Gastrocnemius medialis (tissue), 4 donors: ENCODE data around the gene LMF2. TPM values are rescaled to one million over a fixed set of nuclear protein-coding genes. Genes with fewer than 3 reads are reported as not detected.

Experiments used
- ATAC-seq, 2 donors: fragments of 150-250 bp; one replicate each; pipeline ENCODE4 v1.9.1; 2016
- DNase-seq, 2 donors: peaks; one replicate each; pipeline ENCODE4 v3.0.0-alpha.2; 2019
- H3K27ac ChIP-seq, 4 donors: fragments of 200-600 bp; sonication (generic); 1 replicate in 1 of 4; 2 replicates in 3 of 4; pipeline ENCODE4 v1.5.1; 2016 to 2018; ENCODE audit warnings: mild to moderate bottlenecking in 2 of 4, moderate library complexity in 1 of 4
- H3K27me3 ChIP-seq, 3 donors: fragments of 200-600 bp; sonication (generic) in 2 of 3; 1 replicate in 1 of 3; 2 replicates in 2 of 3; pipeline versions ENCODE4 v1.5.1 to v1.6.0; 2016 to 2019; ENCODE audit warnings: mild to moderate bottlenecking in 1 of 3, moderate library complexity in 1 of 3
- H3K36me3 ChIP-seq, 2 donors: fragments of 200-600 bp; sonication (generic) in 1 of 2; one replicate each; pipeline ENCODE4 v1.5.1; 2017 to 2018
- H3K4me1 ChIP-seq, 2 donors: fragments of 200-600 bp; sonication (generic) in 1 of 2; one replicate each; pipeline ENCODE4 v1.5.1; 2016 to 2017; ENCODE audit warnings: mild to moderate bottlenecking in 2 of 2
- H3K4me3 ChIP-seq, 4 donors: fragments of 200-600 bp; sonication (generic) in 3 of 4; 1 replicate in 1 of 4; 2 replicates in 3 of 4; pipeline ENCODE4 v1.5.1; 2016 to 2019; ENCODE audit warnings: mild to moderate bottlenecking in 2 of 4
- H3K9me3 ChIP-seq, 3 donors: fragments of 200-600 bp; sonication (generic) in 2 of 3; 1 replicate in 1 of 3; 2 replicates in 2 of 3; pipeline ENCODE4 v1.5.1; 2016 to 2019
- CTCF ChIP-seq, 5 experiments: fragments of 450-650 bp in 3 of 5; fragments of 200-600 bp in 2 of 5; sonication (generic) in 2 of 5; IDR thresholded peaks in 4 of 5; conservative IDR thresholded peaks in 1 of 5; 1 replicate in 4 of 5; 2 replicates in 1 of 5; pipeline ENCODE4 v1.5.1; 2016 to 2019; ENCODE audit warnings: antibody characterized with exemption in 5 of 5, mild to moderate bottlenecking in 3 of 5, moderate library complexity in 3 of 5
- POLR2A ChIP-seq, 2 donors: fragments of 450-650 bp; IDR thresholded peaks; one replicate each; pipeline ENCODE4 v1.6.1; 2017; ENCODE audit warnings: antibody characterized with exemption in 2 of 2, mild to moderate bottlenecking in 2 of 2, moderate library complexity in 2 of 2
- in situ Hi-C, 4 donors: fragments of 200-750 bp; cut with MboI; loops; one replicate each; pipeline versions ENCODE4 v1.15.0 to v1.8.0; 2017; ENCODE audit warnings: low sequenced_read_pairs in 4 of 4
- intact Hi-C: fragments of 100-400 bp; cut with DNase I; formaldehyde crosslinking; loops from one replicate; pipeline ENCODE4 v1.15.1; 2023; ENCODE audit warnings: low total_unique reads
- total RNA-seq, 4 donors: library from RNA; depleted of rRNA; stranded (reverse); fragments of >200 nt; gene quantifications; one replicate each; pipeline versions ENCODE4 v1.1.0 to v1.2.3, GENCODE V29; 2016

Gene LMF2
- total RNA-seq, 4 donors from 2014 or later = 19.7 to 39.4 (median 26.9) TPM

DNA sequence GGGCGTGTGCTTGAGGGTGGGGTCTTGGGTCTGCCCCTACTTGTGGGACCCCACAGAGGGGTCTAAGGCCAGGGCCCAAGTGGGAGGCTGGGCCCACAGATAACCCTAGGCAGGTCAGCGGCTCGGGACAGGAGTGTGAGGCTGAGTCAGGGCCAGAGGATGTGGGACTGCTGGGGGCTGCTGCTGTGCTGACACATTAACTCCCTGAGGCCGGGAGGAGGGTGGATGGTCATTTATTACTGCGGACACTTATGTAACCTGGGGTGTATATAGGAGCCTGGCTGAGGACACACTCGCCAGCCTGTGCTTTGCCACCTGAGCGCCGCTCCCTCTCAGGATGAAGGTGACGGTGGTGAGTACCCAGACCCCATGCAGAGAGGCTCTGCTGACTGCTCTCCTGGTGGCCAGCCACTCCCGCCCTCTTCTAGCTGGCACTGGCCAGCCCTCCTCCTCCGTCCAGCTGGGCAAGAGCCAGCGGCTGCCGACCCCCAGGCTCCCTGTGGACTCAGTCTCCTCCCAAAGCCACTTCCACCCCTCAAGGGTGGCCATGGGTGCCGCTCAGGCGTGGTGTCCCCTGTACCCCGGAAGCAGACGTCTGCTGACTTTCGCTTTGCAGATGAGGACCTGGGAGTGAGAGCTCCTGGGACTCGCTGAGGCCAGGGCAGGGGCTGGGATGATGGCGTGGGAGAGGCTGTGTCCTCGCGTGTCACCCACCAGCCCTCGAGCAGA, 20.8 kb downstream of the LMF2 start, which contains the start of gene MIOX:
MIOX (plus strand) TSS at position 299 of the 729 bp plus-strand sequence; CDS start at position 338, 39 bp downstream.
- DNase-seq (no peak), ATAC-seq (no peak)
- Histone ChIP-seq H3K36me3 (no peaks in the 10 kb centered on the region), H3K27ac (no peak within 1 kb of the TSS), H3K27me3 (peaks cover 18 to 32% (median 26%) of the 10 kb centered on the region in 3 donors), H3K4me1 (no peaks in the 10 kb centered on the region), H3K4me3 (no peak within 1 kb of the TSS), H3K9me3 (no peaks in the 10 kb centered on the region)
- in situ Hi-C loops (no loop called here), intact Hi-C loops (no loop called here)
- TF ChIP-seq POLR2A (IDR thresholded peaks at IDR 0.05) = no peak
- TF ChIP-seq CTCF (IDR thresholded peaks at IDR 0.05 in 4 of 5, conservative IDR thresholded peaks at IDR 0.05 in 1 of 5) = no peak

DNA sequence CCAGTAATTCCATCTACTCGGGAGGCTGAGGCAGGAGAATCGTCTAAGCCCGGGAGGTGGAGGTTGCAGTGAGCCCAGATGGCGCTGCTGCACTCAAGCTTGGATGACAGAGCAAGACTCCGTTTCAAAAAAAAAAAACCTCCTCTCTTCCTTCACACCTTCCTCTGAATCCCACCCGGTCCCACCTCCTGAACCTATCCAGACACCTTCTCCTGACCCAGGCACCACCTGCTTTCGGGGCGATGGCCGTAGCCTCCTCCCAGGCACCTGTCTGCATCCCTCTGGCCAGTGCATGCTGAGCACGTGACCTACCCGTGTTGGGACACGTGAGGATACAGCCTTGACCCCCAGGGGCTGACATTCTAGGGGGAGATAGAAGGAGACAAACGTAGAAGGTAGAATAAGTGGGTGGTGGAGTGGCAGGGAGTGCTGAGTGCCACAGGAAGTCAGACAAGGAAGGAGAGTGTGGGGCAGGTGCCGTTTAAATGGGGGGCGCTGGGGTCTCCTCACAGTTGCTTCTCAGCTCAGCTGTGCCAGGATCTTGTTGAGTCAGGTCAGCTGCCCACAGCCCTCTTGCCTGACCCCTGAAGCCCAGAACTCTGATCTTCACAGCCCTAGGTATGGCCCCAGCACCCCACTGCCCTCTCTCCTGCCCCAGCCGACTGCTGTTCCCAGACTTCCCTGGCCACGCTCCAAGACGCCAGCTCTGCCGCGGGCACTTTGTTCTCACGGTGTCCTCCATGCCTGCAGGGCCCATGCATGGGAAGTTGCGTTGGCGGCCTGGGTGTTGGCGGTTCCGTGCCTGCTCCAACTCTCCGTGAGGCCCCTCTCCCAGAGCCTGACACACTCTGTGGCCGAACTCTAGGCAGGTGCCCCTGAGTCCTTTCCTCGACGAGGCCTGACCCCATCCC, 22.0 kb downstream of the LMF2 start:
- ATAC-seq (no peak), DNase-seq (no peak)
- no peaks in the 10 kb centered on the region for H3K36me3 ChIP-seq
- in situ Hi-C loops = no loop called here
- no peaks in the 10 kb centered on the region for H3K9me3 ChIP-seq
- no peak overlapping the region for H3K4me3 ChIP-seq
- no peaks in the 10 kb centered on the region for H3K4me1 ChIP-seq
- intact Hi-C loops = no loop called here
- TF ChIP-seq CTCF (IDR thresholded peaks at IDR 0.05 in 4 of 5, conservative IDR thresholded peaks at IDR 0.05 in 1 of 5) (no peak), POLR2A (IDR thresholded peaks at IDR 0.05) (no peak)
- H3K27me3 ChIP-seq = peaks cover 28 to 43% (median 36%) of the 10 kb centered on the region in 3 donors
- H3K27ac ChIP-seq = no peak overlapping the region

- ATAC-seq = no peak
- no peak for TF ChIP-seq CTCF (IDR thresholded peaks at IDR 0.05 in 4 of 5, conservative IDR thresholded peaks at IDR 0.05 in 1 of 5)
- TF ChIP-seq POLR2A (IDR thresholded peaks at IDR 0.05) = no peak
- intact Hi-C loops = no loop called here
These were observed 23.3 kb downstream of the LMF2 start for GRCh38 chr22:50483977-50484853.

DNA sequence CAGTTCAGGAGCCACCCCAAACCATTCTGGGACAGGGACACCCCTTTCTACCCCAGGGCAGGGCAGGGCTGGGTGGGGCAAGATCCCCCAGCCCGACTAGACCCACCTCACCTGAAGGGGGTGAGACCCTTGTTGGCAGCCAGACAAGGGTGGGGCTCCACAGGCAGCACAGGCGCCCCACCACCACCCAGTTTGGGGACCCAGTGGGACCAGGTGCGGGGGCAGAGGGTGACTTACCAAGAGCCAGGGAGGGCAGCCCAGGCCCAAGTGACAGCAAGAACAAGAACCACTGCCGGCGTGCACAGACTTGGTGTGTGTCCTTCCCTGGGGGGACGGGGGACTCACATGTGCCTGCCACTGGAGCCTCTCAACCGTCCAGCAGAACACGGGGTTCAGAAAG, 23.9 kb downstream of the LMF2 start:
- ATAC-seq = no peak
- Histone ChIP-seq H3K27ac (no peak overlapping the region), H3K9me3 (no peaks in the 10 kb centered on the region), H3K36me3 (no peaks in the 10 kb centered on the region), H3K27me3 (peaks cover 39 to 47% (median 45%) of the 10 kb centered on the region in 3 donors), H3K4me3 (no peak overlapping the region), H3K4me1 (no peaks in the 10 kb centered on the region)
- intact Hi-C loops (no loop called here), in situ Hi-C loops (no loop called here)
- no peak for TF ChIP-seq POLR2A (IDR thresholded peaks at IDR 0.05)
- TF ChIP-seq CTCF (IDR thresholded peaks at IDR 0.05 in 4 of 5, conservative IDR thresholded peaks at IDR 0.05 in 1 of 5) = no peak
- no peak for DNase-seq

More at GRCh38 chr22:50483977-50484853, 23.3 kb downstream of the LMF2 start:
- no peaks in the 10 kb centered on the region for H3K4me1 ChIP-seq
- in situ Hi-C loops = no loop called here
- H3K27me3 ChIP-seq = peaks cover 38 to 45% (median 43%) of the 10 kb centered on the region in 3 donors
- DNase-seq = no peak
- no peaks in the 10 kb centered on the region for H3K9me3 ChIP-seq
- no peaks in the 10 kb centered on the region for H3K36me3 ChIP-seq
- H3K4me3 ChIP-seq = no peak overlapping the region
- H3K27ac ChIP-seq = no peak overlapping the region
